Body of pancreas (tissue), 4 donors: ENCODE measurements around the gene MMP14. TPM values are rescaled to one million over a fixed set of nuclear protein-coding genes. Genes with fewer than 3 reads are reported as not detected.

ENCODE experiments used
- ATAC-seq: fragments of 150-250 bp; one replicate; pipeline ENCODE4 v1.9.1; 2016
- DNase-seq, 4 donors: peaks; one replicate each; pipeline ENCODE4 v3.0.0-alpha.2; 2019
- H3K27ac ChIP-seq, 4 donors: fragments of 200-600 bp; sonication (generic); 1 replicate in 3 of 4; 2 replicates in 1 of 4; pipeline versions ENCODE4 v1.5.1 to v1.6.1; 2016 to 2019; ENCODE audit warnings: mild to moderate bottlenecking in 1 of 4, mixed read lengths in 1 of 4, moderate library complexity in 1 of 4
- H3K27me3 ChIP-seq, 2 donors: fragments of 200-600 bp; sonication (generic); one replicate each; pipeline ENCODE4 v1.6.0; 2016; ENCODE audit warnings: mild to moderate bottlenecking in 1 of 2
- H3K36me3 ChIP-seq, 2 donors: fragments of 200-600 bp; sonication (generic); replicated peaks in 1 of 2; 2 replicates each; pipeline ENCODE4 v1.5.1; 2016; ENCODE audit warnings: low read depth in 2 of 2; ENCODE audit not compliant: insufficient read depth in 1 of 2
- H3K4me1 ChIP-seq: fragments of 200-600 bp; sonication (generic); one replicate; pipeline ENCODE4 v1.6.0; 2016
- H3K4me3 ChIP-seq, 2 donors: fragments of 200-600 bp; sonication (generic); 1 replicate in 1 of 2; 2 replicates in 1 of 2; pipeline ENCODE4 v1.5.1; 2016 to 2019
- H3K9me3 ChIP-seq, 3 donors: fragments of 200-600 bp; sonication (generic); 1 replicate in 2 of 3; 2 replicates in 1 of 3; pipeline ENCODE4 v1.5.1; 2016
- CTCF ChIP-seq, 7 experiments: fragments of 450-650 bp in 4 of 7; fragments of 200-600 bp in 3 of 7; sonication (generic) in 3 of 7; IDR thresholded peaks; one replicate each; pipeline ENCODE4 v1.5.1; 2016 to 2019; ENCODE audit warnings: antibody characterized with exemption in 7 of 7
- POLR2A ChIP-seq, 3 donors: fragments of 450-650 bp; IDR thresholded peaks; one replicate each; pipeline ENCODE4 v1.6.1; 2016; ENCODE audit warnings: antibody characterized with exemption in 3 of 3, mild to moderate bottlenecking in 2 of 3
- WGBS, 2 donors: methylation state at CpG; one replicate each; pipeline ENCODE4 v1.1.5; 2017; 5-methylcytosine and 5-hydroxymethylcytosine counted together
- intact Hi-C: fragments of 100-400 bp; cut with DNase I; formaldehyde crosslinking; loops from one replicate; pipeline ENCODE4 v1.15.1; 2023
- total RNA-seq, 2 donors: library from RNA; depleted of rRNA; stranded (reverse); fragments of >200 nt; gene quantifications; one replicate each; pipeline ENCODE4 v1.1.0, GENCODE V29; 2016

MMP14 gene
- total RNA-seq, 2 donors from 2014 or later: 55.3 to 65.3 TPM

GRCh38 chr14:22807432-22808087 is 28.8 kb upstream of the MMP14 start:
- Histone ChIP-seq H3K9me3 (no peaks in the 10 kb centered on the region), H3K4me3 (no peak overlapping the region), H3K27ac (peak overlapping the region in 2 of 4 donors; percentile 16 to 49), H3K27me3 (no peaks in the 10 kb centered on the region), H3K4me1 (peaks cover 16% of the 10 kb centered on the region), H3K36me3 (no peaks in the 10 kb centered on the region)
- TF ChIP-seq CTCF (IDR thresholded peaks at IDR 0.05) (no peak), POLR2A (IDR thresholded peaks at IDR 0.05) (no peak)
- intact Hi-C loops: no loop called here
- WGBS, 2 donors: 76 to 80% methylated on average over 13 of the region's 13 CpGs
- DNase-seq: no peak
- ATAC-seq: peak; percentile 71

GRCh38 chr14:22808388-22809209 is 27.8 kb upstream of the MMP14 start:
- DNase-seq: no peak
- H3K9me3 ChIP-seq: no peaks in the 10 kb centered on the region
- no peak for ATAC-seq
- H3K27me3 ChIP-seq: no peaks in the 10 kb centered on the region
- intact Hi-C loops: no loop called here
- TF ChIP-seq CTCF (IDR thresholded peaks at IDR 0.05) (no peak), POLR2A (IDR thresholded peaks at IDR 0.05) (no peak)
- H3K4me3 ChIP-seq: no peak overlapping the region
- 67 to 82% methylated on average over 5 of the region's 5 CpGs for WGBS, 2 donors
- H3K4me1 ChIP-seq: peaks cover 16% of the 10 kb centered on the region
- H3K36me3 ChIP-seq: no peaks in the 10 kb centered on the region
- peak overlapping the region in 2 of 4 donors; percentile 13 to 49 for H3K27ac ChIP-seq

GRCh38 chr14:22811722-22812121 is 24.7 kb upstream of the MMP14 start:
- 45 to 46% methylated on average over 2 of the region's 2 CpGs for WGBS, 2 donors
- Histone ChIP-seq H3K27me3 (no peaks in the 10 kb centered on the region), H3K4me1 (peaks cover 20% of the 10 kb centered on the region), H3K27ac (no peak overlapping the region), H3K9me3 (no peaks in the 10 kb centered on the region), H3K36me3 (no peaks in the 10 kb centered on the region), H3K4me3 (no peak overlapping the region)
- TF ChIP-seq CTCF (IDR thresholded peaks at IDR 0.05): no peak
- TF ChIP-seq POLR2A (IDR thresholded peaks at IDR 0.05): no peak
- DNase-seq (no peak), ATAC-seq (no peak)
- intact Hi-C loops: no loop called here

- DNase-seq (no peak), ATAC-seq (no peak)
- Histone ChIP-seq H3K4me3 (no peak overlapping the region), H3K36me3 (no peaks in the 10 kb centered on the region), H3K27me3 (no peaks in the 10 kb centered on the region), H3K4me1 (peaks cover 18% of the 10 kb centered on the region), H3K9me3 (no peaks in the 10 kb centered on the region), H3K27ac (no peak overlapping the region)
- WGBS, 2 donors: 83 to 88% methylated on average over 4 of the region's 4 CpGs
- intact Hi-C loops: no loop called here
- TF ChIP-seq CTCF (IDR thresholded peaks at IDR 0.05): no peak
- TF ChIP-seq POLR2A (IDR thresholded peaks at IDR 0.05): no peak
Measured at GRCh38 chr14:22812744-22813143, 23.6 kb upstream of the MMP14 start.
